H7 (cell line): ENCODE data around the gene LDHB. TPM values are rescaled to one million over a fixed set of nuclear protein-coding genes. Genes with fewer than 3 reads are reported as not detected.

Experiments used
- DNase-seq: peaks from one replicate; pipeline ENCODE4 v3.0.0; 2012
- H3K27me3 ChIP-seq: 2 replicates; pipeline ENCODE4 v1.6.0; 2011; ENCODE audit warnings: mild to moderate bottlenecking, low read length; ENCODE audit not compliant: control insufficient read depth, insufficient read depth
- H3K36me3 ChIP-seq: replicated peaks from 2 replicates; pipeline ENCODE4 v1.5.1; 2011; ENCODE audit warnings: low read length; ENCODE audit not compliant: control insufficient read depth, insufficient read depth
- H3K4me3 ChIP-seq: 2 replicates; pipeline ENCODE4 v1.5.1; 2011; ENCODE audit warnings: low read depth, mild to moderate bottlenecking, control low read depth, low read length, moderate library complexity; ENCODE audit not compliant: insufficient read depth
- total RNA-seq: library from RNA; depleted of rRNA; stranded (reverse); fragments of >200 nt; shearing (Covaris generic); gene quantifications from 2 replicates; pipeline ENCODE4 v1.2.3, GENCODE V29; 2014; rRNA removed

The LDHB gene
- 1,138 and 1,231 TPM in 2 replicates for total RNA-seq

DNA sequence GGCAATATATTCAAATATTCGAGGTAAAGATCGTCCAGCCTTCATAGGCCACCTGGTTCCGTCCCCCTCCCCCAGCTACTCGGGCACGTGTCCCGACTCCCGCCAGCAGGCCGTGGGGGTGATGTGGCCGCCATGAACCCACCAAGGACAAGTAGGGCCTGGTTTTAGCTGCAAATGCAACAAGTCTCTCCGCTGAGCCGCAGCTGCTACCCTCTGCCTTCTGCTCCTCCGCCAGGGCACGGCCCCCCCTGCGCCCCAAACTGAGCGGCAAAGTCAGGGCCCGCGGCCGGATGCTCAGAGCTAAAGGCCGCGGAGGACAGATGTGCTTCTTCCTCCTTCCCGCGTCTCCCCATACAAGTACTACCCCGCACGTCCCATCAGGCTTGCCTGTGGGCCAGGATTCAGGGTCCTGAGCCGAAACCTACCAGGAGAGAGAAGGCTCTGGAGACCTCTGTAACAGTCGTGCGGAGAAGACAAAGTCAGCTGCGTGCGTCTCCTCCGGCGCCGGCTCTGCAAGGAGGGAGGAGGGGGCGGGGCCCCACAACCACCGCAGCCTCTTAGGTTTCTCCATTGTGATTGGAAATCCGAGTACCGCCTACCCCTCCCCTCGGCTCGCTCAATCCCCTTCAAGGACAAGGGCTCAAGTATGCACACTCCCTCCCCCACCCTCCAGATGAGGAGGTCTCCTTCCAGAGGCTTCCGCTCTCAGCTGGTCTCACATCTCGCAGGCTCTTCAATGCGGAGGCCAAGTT, at the start of gene LDHB:
Gene LDHB, minus strand, starts transcription at position 517 of the 752 bp plus-strand sequence. CDS start 3,171 bp downstream, outside the sequence.
- H3K4me3 ChIP-seq = peak within 1 kb of the TSS; percentile 85
- peak; percentile 93 for DNase-seq

DNA sequence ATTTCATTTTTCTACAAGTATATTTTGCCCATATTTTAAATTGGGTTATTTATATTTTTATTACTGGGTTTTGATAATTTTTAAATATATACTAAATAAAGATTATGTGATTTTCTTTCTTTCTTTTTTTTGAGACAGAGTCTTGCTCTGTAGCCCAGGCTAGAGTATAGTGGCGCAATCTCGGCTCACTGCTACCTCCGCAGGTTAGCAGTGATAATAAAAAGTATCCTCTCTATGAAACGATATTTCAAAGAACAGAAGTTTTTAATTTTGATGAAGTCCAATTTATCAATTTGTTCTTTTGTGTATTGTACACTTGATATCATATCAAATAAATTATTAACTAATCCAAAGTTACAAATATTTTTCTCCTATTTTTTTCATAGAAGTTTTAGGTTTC, 47.2 kb upstream of the LDHB start:
- H3K27me3 ChIP-seq = no peaks in the 10 kb centered on the region
- DNase-seq = no peak
- no peak overlapping the region for H3K4me3 ChIP-seq
- H3K36me3 ChIP-seq = no peaks in the 10 kb centered on the region

More for the DNA sequence above, at the start of gene LDHB:
- peaks cover 17% of the 10 kb centered on the region for H3K36me3 ChIP-seq
- H3K27me3 ChIP-seq = no peaks in the 10 kb centered on the region

GRCh38 chr12:21699851-21700250, 42.2 kb upstream of the LDHB start:
- Histone ChIP-seq H3K36me3 (no peaks in the 10 kb centered on the region), H3K27me3 (no peaks in the 10 kb centered on the region), H3K4me3 (no peak overlapping the region)
- DNase-seq = no peak

- no peak for DNase-seq
- Histone ChIP-seq H3K4me3 (no peak overlapping the region), H3K36me3 (no peaks in the 10 kb centered on the region), H3K27me3 (no peaks in the 10 kb centered on the region)
Observed at GRCh38 chr12:21697904-21698630, 40.4 kb upstream of the LDHB start.

DNA sequence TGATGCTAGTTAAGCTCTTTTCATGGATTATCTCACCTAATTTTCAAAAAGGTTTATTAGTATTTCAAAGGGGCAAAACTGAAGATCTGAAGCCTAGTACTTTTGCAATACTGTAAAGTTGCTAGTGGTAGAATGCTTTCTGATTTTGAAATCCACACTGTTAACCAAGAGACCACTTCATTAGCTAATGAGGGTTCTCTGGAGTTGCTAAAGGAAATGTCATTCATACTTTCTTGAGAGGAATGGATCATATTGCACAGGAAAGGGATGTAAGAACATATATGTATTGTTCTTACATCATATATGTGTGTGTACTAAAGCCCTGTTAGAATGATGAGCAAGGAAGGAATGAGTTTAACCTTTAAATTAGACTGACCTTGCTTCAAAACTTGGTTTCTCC, 39.0 kb upstream of the LDHB start:
- no peak overlapping the region for H3K4me3 ChIP-seq
- DNase-seq = no peak

DNA sequence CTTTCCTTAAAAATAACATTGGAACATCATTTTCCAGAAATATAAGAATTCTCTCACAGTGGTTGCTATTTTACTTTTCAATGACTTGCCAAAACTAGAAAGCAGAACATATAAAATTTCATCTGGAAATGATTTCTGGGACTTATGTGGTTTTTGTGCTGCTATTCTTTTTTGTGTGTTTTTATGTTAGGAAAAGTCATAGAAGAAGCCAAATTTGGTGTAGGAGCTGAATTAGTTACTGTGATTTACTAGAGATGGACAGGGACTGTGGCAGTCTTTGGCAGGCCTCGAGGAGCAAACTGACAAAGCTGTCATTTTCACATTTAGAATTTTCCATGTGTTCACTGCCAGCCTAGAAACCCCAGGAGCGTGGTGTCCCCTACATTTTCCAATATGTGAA, 38.3 kb upstream of the LDHB start:
- no peaks in the 10 kb centered on the region for H3K36me3 ChIP-seq
- no peak overlapping the region for H3K4me3 ChIP-seq
- H3K27me3 ChIP-seq = no peaks in the 10 kb centered on the region
- no peak for DNase-seq

More for the DNA sequence above, 39.0 kb upstream of the LDHB start:
- Histone ChIP-seq H3K36me3 (no peaks in the 10 kb centered on the region), H3K27me3 (no peaks in the 10 kb centered on the region)

GRCh38 chr12:21694660-21695059, 37.0 kb upstream of the LDHB start:
- no peak for DNase-seq
- Histone ChIP-seq H3K27me3 (no peaks in the 10 kb centered on the region), H3K4me3 (no peak overlapping the region), H3K36me3 (no peaks in the 10 kb centered on the region)

- no peaks in the 10 kb centered on the region for H3K36me3 ChIP-seq
- no peak overlapping the region for H3K4me3 ChIP-seq
- DNase-seq = no peak
Observed at GRCh38 chr12:21691515-21691914, 33.9 kb upstream of the LDHB start.

DNA sequence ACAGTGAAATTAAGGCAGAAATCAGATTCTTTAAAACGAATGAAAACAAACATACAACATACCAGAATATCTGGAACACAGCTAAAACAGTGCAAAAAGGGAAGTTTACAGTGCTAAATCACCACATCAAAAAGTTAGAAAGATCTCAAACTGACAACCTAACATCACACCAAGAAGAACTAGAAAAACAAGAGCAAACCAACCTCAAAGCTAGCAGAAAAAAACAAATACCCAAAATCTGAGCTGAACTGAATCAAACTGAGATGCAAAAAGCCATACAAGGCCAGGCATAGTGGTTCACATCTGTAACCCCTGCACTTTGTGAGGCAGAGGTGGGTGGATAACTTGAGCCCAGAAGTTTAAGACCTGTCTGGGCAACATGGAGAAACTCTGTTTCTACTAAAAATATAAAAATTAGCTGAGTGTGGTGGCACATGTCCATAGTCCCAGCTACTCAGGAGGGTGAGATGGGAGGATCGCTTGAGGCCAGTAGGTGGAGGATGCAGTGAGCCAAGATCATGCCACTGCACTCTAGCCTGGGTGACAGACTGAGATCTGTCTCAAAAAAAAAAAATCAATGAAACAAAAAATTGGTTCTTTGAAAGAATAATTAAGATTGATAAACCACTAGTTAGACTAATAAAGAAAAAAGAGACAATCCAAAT, 33.2 kb upstream of the LDHB start:
- no peak for DNase-seq
- Histone ChIP-seq H3K36me3 (no peaks in the 10 kb centered on the region), H3K4me3 (no peak overlapping the region), H3K27me3 (no peaks in the 10 kb centered on the region)

More at GRCh38 chr12:21691515-21691914, 33.9 kb upstream of the LDHB start:
- no peaks in the 10 kb centered on the region for H3K27me3 ChIP-seq

DNA sequence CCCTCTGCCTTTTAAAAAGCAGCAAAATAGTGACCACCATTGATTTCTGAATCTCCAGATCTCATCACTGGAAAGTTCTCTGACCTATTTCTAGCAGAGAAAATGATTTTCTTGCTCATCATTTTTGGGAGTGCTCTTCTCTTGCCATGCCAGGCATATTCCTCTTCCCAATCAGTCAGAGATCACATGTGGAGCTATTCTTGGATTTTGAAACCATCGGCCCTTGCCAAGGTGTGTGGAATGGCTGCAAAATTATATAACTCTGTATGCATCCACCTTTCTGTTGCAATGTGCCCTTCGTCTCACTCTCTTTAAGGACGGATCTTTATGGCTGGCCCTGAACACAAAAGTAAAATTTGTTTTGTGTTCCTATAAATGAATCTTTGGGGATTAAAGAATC, 25.5 kb upstream of the LDHB start:
- H3K27me3 ChIP-seq = no peaks in the 10 kb centered on the region
- H3K36me3 ChIP-seq = no peaks in the 10 kb centered on the region
- no peak for DNase-seq
- no peak overlapping the region for H3K4me3 ChIP-seq

- DNase-seq = no peak
- Histone ChIP-seq H3K36me3 (no peaks in the 10 kb centered on the region), H3K27me3 (no peaks in the 10 kb centered on the region), H3K4me3 (no peak overlapping the region)
Observed at GRCh38 chr12:21678959-21679358, 21.3 kb upstream of the LDHB start.

- no peaks in the 10 kb centered on the region for H3K27me3 ChIP-seq
Observed at GRCh38 chr12:21677622-21678277, 20.1 kb upstream of the LDHB start.

DNA sequence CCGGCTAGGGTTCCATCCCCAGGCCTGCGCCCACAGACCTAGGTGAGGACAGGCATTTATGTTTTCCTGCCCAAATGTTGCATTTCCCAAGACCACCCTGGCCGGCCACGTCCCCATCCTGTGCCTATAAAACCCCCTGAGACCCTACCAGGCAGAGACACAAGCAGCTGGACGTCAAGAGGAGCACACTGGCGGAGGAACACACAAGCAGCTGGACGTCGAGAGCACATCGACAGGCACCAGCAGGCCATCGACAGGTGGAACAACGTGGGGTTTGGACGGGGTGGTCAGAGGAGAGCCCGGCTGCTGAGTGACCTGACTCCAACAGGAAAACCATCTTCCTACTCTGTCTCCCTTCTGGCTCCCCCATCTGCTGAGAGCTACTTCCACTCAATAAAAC, 19.6 kb upstream of the LDHB start:
- DNase-seq = no peak
- Histone ChIP-seq H3K4me3 (no peak overlapping the region), H3K27me3 (no peaks in the 10 kb centered on the region), H3K36me3 (no peaks in the 10 kb centered on the region)

More at GRCh38 chr12:21677622-21678277, 20.1 kb upstream of the LDHB start:
- no peak for DNase-seq
- Histone ChIP-seq H3K36me3 (no peaks in the 10 kb centered on the region), H3K4me3 (no peak overlapping the region)

DNA sequence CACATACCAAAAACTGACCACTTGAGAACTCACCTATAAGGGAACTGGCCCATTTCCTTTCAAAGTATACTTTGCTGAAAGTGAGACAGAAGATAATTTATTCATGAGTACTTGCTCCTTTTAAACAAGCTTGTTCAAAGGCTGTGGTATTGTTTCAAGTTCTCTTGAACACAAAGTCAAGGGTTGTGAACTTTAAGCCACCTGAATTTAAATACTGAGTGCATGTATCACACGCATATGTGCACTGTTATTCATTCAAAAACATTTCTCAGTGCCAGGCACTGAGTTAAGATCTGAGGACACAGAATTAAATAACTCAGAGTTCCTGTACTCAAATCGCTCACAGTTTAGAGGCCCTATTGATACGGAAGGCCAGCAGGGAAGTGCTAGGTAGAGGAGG, 19.1 kb upstream of the LDHB start:
- Histone ChIP-seq H3K27me3 (no peaks in the 10 kb centered on the region), H3K36me3 (no peaks in the 10 kb centered on the region), H3K4me3 (no peak overlapping the region)
- DNase-seq = no peak
